ENCODE data around the gene TIMP3. TPM values are rescaled to one million over a fixed set of nuclear protein-coding genes. Genes with fewer than 3 reads are reported as not detected.

TIMP3 gene
- total and polyA plus RNA-seq, 2 donors (not counting 3 experiments of a cell fraction or from before 2014, with no cell fraction given): 0.22 to 2.0 TPM

- Histone ChIP-seq H3K9ac (replicated peaks; ENCODE audit: extremely low read depth, insufficient read depth, low read length) (no peak overlapping the region), H2AFZ (ENCODE audit: low read depth, low read length) (no peak overlapping the region), H3K9me1 (replicated peaks; ENCODE audit: control insufficient read depth, extremely low read depth, insufficient read depth, low read length) (no peaks in the 10 kb centered on the region), H3K79me2 (ENCODE audit: control insufficient read depth, insufficient read depth, low read length) (no peaks in the 10 kb centered on the region), H3K4me1 (ENCODE audit: control insufficient read depth, extremely low read depth, insufficient read depth, low read length) (no peaks in the 10 kb centered on the region), H3K27me3 (ENCODE audit: control insufficient read depth in 2 of 2, insufficient read depth in 2 of 2, low read length in 2 of 2) (no peaks in the 10 kb centered on the region), H3K36me3 (ENCODE audit: control insufficient read depth in 2 of 2, extremely low read depth in 1 of 2, insufficient read depth in 2 of 2, low read length in 2 of 2) (no peaks in the 10 kb centered on the region), H3K9me3 (replicated peaks; ENCODE audit: control insufficient read depth, insufficient read depth, low read length) (peaks cover 3% of the 10 kb centered on the region), H4K20me1 (replicated peaks; ENCODE audit: control insufficient read depth, extremely low read depth, insufficient read depth, low read length) (no peaks in the 10 kb centered on the region), H3K27ac (ENCODE audit: insufficient read depth, low read depth, low read length) (no peak overlapping the region), H3K4me2 (ENCODE audit: insufficient read depth, low read length) (no peak overlapping the region), H3K4me3 (replicated peaks in 1 of 3; ENCODE audit: insufficient read depth in 1 of 3, low read depth in 1 of 3, low read length in 3 of 3) (no peak overlapping the region)
- BruUV-seq (replicated peaks): no TSS peak
- TF ChIP-seq CTCF (IDR thresholded peaks at IDR 0.05; ENCODE audit: extremely low read depth in 1 of 2, insufficient read depth in 1 of 2, low read depth in 1 of 2, low read length in 2 of 2) (no peak), JUN (IDR thresholded peaks at IDR 0.05; ENCODE audit: borderline replicate concordance, insufficient read depth, insufficient read length, low read depth) (no peak), POLR2A (IDR thresholded peaks at IDR 0.05; ENCODE audit: low read depth, low read length) (no peak), FOS (IDR thresholded peaks at IDR 0.05; ENCODE audit: borderline replicate concordance, insufficient read depth, low read length) (no peak), MAX (IDR thresholded peaks at IDR 0.05; ENCODE audit: insufficient read depth, insufficient read length) (no peak), MYC (IDR thresholded peaks at IDR 0.05; ENCODE audit: low read depth, low read length) (no peak), EZH2 (IDR thresholded peaks at IDR 0.05; ENCODE audit: borderline replicate concordance, low read depth, low read length, severe bottlenecking) (no peak), GATA2 (IDR thresholded peaks at IDR 0.05; ENCODE audit: insufficient read depth, insufficient read length, low read depth, low read length) (no peak)
- intact Hi-C loops (cut with micrococcal nuclease): no loop called here
- DNase-seq (ENCODE audit: low read depth, low spot score) (no peak), FAIRE-seq (no peak)
- ChIA-PET CTCF (no interaction called here), POLR2A (no interaction called here)
- dilution Hi-C loops (cut with MboI; ENCODE audit: extremely low pct_ligation_motif_present, low sequenced_read_pairs): no loop called here
These were observed 100.4 kb downstream of the TIMP3 start for GRCh38 chr22:32901925-32902324.
